Measurements from ENCODE around the gene CIB4.

The CIB4 gene

DNA sequence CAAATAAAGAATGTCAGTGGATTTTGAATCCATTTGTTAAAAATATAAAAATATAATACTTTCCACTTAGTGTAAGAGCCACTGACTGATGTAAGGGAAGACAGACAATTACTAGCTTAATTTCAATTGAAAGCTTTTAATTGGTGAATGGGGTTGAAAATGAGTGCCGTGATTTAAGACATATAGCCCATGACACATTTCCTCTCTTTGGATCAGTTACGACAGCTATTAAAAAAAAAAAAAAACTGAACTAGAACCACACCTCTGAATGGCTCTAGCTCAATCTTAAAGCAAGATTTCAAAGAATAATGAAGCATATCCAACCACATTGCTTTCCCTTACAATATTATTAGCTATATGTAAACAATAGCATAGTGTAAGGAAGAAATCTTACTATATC is 44.0 kb downstream of the CIB4 start:
- H3K27me3 ChIP-seq (replicated peaks; ENCODE audit: control insufficient read depth, insufficient read depth, low read length, poor library complexity, severe bottlenecking): peaks cover 7% of the 10 kb centered on the region
- no peaks in the 10 kb centered on the region for H3K9me3 ChIP-seq (ENCODE audit: control insufficient read depth, low read length)

DNA sequence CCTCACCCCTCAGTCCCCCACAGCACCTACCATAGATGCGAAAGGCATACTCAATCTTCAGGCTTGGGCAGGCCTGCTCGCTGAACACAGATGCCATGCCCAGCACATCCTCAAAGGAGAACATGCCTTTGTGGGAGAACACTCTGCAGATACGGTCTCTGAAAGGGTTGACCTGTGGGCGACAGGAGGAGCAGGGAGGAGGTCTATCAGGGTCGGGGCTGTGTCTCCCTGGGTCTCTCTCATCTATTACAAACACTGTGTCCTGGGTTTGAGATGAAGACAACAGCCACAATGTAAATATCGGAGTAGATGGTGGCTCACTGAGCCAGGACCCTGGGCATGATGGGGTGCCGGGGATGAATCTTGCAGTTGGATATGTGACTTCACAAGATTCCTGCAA is 46.0 kb downstream of the CIB4 start:
- H3K27ac ChIP-seq (ENCODE audit: insufficient read depth, low read length, poor library complexity, severe bottlenecking): no peak overlapping the region
- no peaks in the 10 kb centered on the region for H3K36me3 ChIP-seq (ENCODE audit: control insufficient read depth, insufficient read depth, low read length)
- peaks cover 7% of the 10 kb centered on the region for H3K27me3 ChIP-seq (replicated peaks; ENCODE audit: control insufficient read depth, insufficient read depth, low read length, poor library complexity, severe bottlenecking)
- no peak for DNase-seq
- no peak overlapping the region for H3K4me3 ChIP-seq (ENCODE audit: insufficient read depth, low read depth, low read length, poor library complexity, severe bottlenecking)
- no peaks in the 10 kb centered on the region for H3K9me3 ChIP-seq (ENCODE audit: control insufficient read depth, low read length)
- H3K4me1 ChIP-seq (ENCODE audit: control insufficient read depth, insufficient read depth, low read length, poor library complexity, severe bottlenecking): no peaks in the 10 kb centered on the region

More for the DNA sequence above, 44.0 kb downstream of the CIB4 start:
- H3K4me3 ChIP-seq (ENCODE audit: insufficient read depth, low read depth, low read length, poor library complexity, severe bottlenecking): no peak overlapping the region
- no peak for DNase-seq
- no peak overlapping the region for H3K27ac ChIP-seq (ENCODE audit: insufficient read depth, low read length, poor library complexity, severe bottlenecking)
- no peaks in the 10 kb centered on the region for H3K4me1 ChIP-seq (ENCODE audit: control insufficient read depth, insufficient read depth, low read length, poor library complexity, severe bottlenecking)
- no peaks in the 10 kb centered on the region for H3K36me3 ChIP-seq (ENCODE audit: control insufficient read depth, insufficient read depth, low read length)

DNA sequence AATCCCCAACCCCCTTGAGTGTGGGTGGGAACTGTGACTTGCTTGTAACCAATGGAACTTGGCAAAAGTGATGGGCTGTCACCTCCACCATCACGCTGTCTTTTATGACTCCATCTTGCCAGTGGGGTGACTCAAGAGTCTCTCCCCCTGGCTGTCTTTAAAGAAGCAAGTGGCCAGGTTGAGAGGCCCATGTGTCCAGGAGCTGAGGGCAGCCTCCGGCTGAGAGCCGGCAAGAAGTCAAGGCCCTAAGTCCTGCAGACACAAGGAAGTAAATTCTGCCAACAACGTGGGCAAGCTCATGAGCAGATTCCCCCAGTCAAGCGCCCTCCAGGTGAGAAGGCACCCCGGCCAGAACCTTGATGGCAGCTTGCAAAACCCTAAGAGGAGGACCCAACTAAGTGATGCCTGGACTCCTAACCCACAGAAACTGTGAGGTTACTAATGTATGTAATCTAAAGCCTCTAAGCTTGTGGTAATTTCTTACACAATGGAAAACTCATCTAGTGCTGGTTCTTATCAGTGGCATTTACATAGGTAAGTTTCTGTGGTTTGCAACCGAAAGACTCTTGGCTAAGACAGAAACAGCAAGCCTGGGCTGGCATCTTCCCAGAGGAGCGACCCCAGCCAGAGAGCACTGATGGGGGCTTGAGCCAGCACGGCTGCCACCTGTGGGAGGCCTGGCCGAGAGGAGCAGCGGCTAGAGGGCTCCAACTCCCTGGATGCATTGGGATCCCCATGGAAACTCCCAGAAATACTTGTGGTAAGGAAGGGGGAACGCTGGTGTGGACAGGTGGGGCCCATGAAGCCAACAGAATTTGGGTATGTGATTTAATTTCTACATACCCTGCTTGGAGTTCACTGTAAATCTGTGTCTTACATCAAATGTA is 49.3 kb downstream of the CIB4 start:
- Histone ChIP-seq H3K9me3 (ENCODE audit: control insufficient read depth, low read length) (no peaks in the 10 kb centered on the region), H3K27me3 (replicated peaks; ENCODE audit: control insufficient read depth, insufficient read depth, low read length, poor library complexity, severe bottlenecking) (peaks cover 7% of the 10 kb centered on the region), H3K27ac (ENCODE audit: insufficient read depth, low read length, poor library complexity, severe bottlenecking) (no peak overlapping the region), H3K4me3 (ENCODE audit: insufficient read depth, low read depth, low read length, poor library complexity, severe bottlenecking) (no peak overlapping the region), H3K4me1 (ENCODE audit: control insufficient read depth, insufficient read depth, low read length, poor library complexity, severe bottlenecking) (no peaks in the 10 kb centered on the region), H3K36me3 (ENCODE audit: control insufficient read depth, insufficient read depth, low read length) (no peaks in the 10 kb centered on the region)
- DNase-seq: no peak

DNA sequence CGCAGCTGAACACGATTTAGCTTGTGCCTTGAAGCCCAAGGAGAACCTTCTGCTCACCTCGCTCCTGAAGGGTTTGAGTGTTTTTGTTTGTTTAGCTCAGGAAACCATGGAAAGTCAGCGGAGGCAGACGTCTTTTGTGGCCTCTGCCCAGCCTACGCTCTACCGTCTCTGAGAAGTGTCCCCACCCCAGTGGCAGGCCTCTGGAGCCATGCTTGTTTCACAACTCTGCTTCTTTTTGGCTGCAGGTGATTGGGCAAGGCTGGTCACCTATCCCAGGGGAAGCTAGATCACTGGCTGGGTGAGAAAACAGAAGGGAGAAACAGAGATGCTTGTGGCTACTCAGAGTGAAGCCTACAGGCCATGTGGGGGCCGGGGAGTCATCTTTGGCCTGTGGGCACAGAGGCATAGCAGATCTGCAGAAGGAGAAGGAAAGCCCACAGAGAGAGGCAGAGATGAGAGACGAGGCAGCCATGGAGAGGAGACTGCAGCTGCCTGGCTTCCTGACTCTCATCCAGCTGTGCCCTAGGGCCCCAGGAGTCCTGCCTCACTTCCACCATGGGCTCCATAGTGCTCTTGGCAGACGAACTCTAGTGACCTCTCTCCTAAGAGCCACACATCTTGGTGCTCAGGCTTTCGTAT is 50.1 kb downstream of the CIB4 start:
- no peaks in the 10 kb centered on the region for H3K36me3 ChIP-seq (ENCODE audit: control insufficient read depth, insufficient read depth, low read length)
- H3K4me1 ChIP-seq (ENCODE audit: control insufficient read depth, insufficient read depth, low read length, poor library complexity, severe bottlenecking): no peaks in the 10 kb centered on the region
- no peak overlapping the region for H3K27ac ChIP-seq (ENCODE audit: insufficient read depth, low read length, poor library complexity, severe bottlenecking)
- no peak overlapping the region for H3K4me3 ChIP-seq (ENCODE audit: insufficient read depth, low read depth, low read length, poor library complexity, severe bottlenecking)
- peaks cover 10% of the 10 kb centered on the region for H3K27me3 ChIP-seq (replicated peaks; ENCODE audit: control insufficient read depth, insufficient read depth, low read length, poor library complexity, severe bottlenecking)
- H3K9me3 ChIP-seq (ENCODE audit: control insufficient read depth, low read length): no peaks in the 10 kb centered on the region
- DNase-seq: no peak

GRCh38 chr2:26590508-26590907 is 50.7 kb downstream of the CIB4 start:
- Histone ChIP-seq H3K9me3 (ENCODE audit: control insufficient read depth, low read length) (no peaks in the 10 kb centered on the region), H3K27ac (ENCODE audit: insufficient read depth, low read length, poor library complexity, severe bottlenecking) (no peak overlapping the region), H3K27me3 (replicated peaks; ENCODE audit: control insufficient read depth, insufficient read depth, low read length, poor library complexity, severe bottlenecking) (peaks cover 13% of the 10 kb centered on the region), H3K4me3 (ENCODE audit: insufficient read depth, low read depth, low read length, poor library complexity, severe bottlenecking) (no peak overlapping the region), H3K36me3 (ENCODE audit: control insufficient read depth, insufficient read depth, low read length) (no peaks in the 10 kb centered on the region), H3K4me1 (ENCODE audit: control insufficient read depth, insufficient read depth, low read length, poor library complexity, severe bottlenecking) (no peaks in the 10 kb centered on the region)
- no peak for DNase-seq

- no peaks in the 10 kb centered on the region for H3K36me3 ChIP-seq (ENCODE audit: control insufficient read depth, insufficient read depth, low read length)
- DNase-seq: no peak
- H3K4me1 ChIP-seq (ENCODE audit: control insufficient read depth, insufficient read depth, low read length, poor library complexity, severe bottlenecking): no peaks in the 10 kb centered on the region
- H3K4me3 ChIP-seq (ENCODE audit: insufficient read depth, low read depth, low read length, poor library complexity, severe bottlenecking): no peak overlapping the region
- H3K27me3 ChIP-seq (replicated peaks; ENCODE audit: control insufficient read depth, insufficient read depth, low read length, poor library complexity, severe bottlenecking): peaks cover 6% of the 10 kb centered on the region
- H3K27ac ChIP-seq (ENCODE audit: insufficient read depth, low read length, poor library complexity, severe bottlenecking): no peak overlapping the region
- no peaks in the 10 kb centered on the region for H3K9me3 ChIP-seq (ENCODE audit: control insufficient read depth, low read length)
Observed at GRCh38 chr2:26588576-26588975, 52.6 kb downstream of the CIB4 start.

- Histone ChIP-seq H3K27ac (ENCODE audit: insufficient read depth, low read length, poor library complexity, severe bottlenecking) (no peak overlapping the region), H3K9me3 (ENCODE audit: control insufficient read depth, low read length) (no peaks in the 10 kb centered on the region), H3K36me3 (ENCODE audit: control insufficient read depth, insufficient read depth, low read length) (no peaks in the 10 kb centered on the region), H3K27me3 (replicated peaks; ENCODE audit: control insufficient read depth, insufficient read depth, low read length, poor library complexity, severe bottlenecking) (peaks cover 6% of the 10 kb centered on the region), H3K4me3 (ENCODE audit: insufficient read depth, low read depth, low read length, poor library complexity, severe bottlenecking) (no peak overlapping the region), H3K4me1 (ENCODE audit: control insufficient read depth, insufficient read depth, low read length, poor library complexity, severe bottlenecking) (no peaks in the 10 kb centered on the region)
- no peak for DNase-seq
Observed at GRCh38 chr2:26587994-26588393, 53.2 kb downstream of the CIB4 start.

DNA sequence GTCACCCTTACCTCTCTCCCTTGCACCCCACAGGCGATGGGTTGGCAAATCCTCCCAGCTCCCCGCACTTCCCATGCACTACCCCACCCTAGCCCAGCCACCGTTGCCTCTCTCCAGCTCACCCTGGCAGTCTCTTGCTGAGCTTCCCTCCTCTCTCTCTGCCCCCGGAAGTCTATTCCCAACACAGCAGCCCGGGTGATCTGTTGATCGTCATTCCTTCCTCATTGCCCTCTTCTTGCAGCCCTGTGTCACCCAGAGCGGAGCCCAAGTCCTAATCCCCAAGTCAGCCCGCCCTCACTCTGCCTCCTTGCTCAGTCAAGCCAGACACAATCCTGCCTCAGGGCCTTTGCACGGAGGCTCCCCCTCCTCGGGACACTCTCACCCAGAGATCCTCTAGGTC is 55.2 kb downstream of the CIB4 start:
- no peak overlapping the region for H3K27ac ChIP-seq (ENCODE audit: insufficient read depth, low read length, poor library complexity, severe bottlenecking)
- no peak for DNase-seq
- no peaks in the 10 kb centered on the region for H3K36me3 ChIP-seq (ENCODE audit: control insufficient read depth, insufficient read depth, low read length)
- no peak overlapping the region for H3K4me3 ChIP-seq (ENCODE audit: insufficient read depth, low read depth, low read length, poor library complexity, severe bottlenecking)
- H3K27me3 ChIP-seq (replicated peaks; ENCODE audit: control insufficient read depth, insufficient read depth, low read length, poor library complexity, severe bottlenecking): peaks cover 6% of the 10 kb centered on the region
- no peaks in the 10 kb centered on the region for H3K4me1 ChIP-seq (ENCODE audit: control insufficient read depth, insufficient read depth, low read length, poor library complexity, severe bottlenecking)
- H3K9me3 ChIP-seq (ENCODE audit: control insufficient read depth, low read length): no peaks in the 10 kb centered on the region

DNA sequence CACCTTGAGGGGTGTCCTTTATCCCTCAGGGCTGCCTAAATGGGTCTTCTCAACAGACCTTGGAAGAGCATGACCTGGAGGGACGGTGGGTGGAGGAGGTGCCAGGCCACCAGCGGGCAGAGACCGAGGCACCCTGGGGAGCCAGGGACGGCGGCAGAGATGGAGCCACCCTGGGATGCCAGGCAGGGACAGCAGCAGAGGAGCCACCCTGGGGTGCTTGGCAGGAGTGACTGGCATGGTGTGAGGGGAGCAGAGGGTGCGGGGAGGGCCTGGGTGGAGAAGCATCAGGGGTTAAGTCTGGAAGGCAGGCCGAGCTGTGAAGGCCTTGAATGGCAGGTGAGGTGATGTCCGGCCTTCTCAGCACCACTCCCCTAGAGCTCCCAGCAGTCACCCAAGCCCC is 56.1 kb downstream of the CIB4 start:
- Histone ChIP-seq H3K27me3 (replicated peaks; ENCODE audit: control insufficient read depth, insufficient read depth, low read length, poor library complexity, severe bottlenecking) (peaks cover 6% of the 10 kb centered on the region), H3K4me3 (ENCODE audit: insufficient read depth, low read depth, low read length, poor library complexity, severe bottlenecking) (no peak overlapping the region), H3K4me1 (ENCODE audit: control insufficient read depth, insufficient read depth, low read length, poor library complexity, severe bottlenecking) (no peaks in the 10 kb centered on the region), H3K9me3 (ENCODE audit: control insufficient read depth, low read length) (no peaks in the 10 kb centered on the region), H3K36me3 (ENCODE audit: control insufficient read depth, insufficient read depth, low read length) (no peaks in the 10 kb centered on the region), H3K27ac (ENCODE audit: insufficient read depth, low read length, poor library complexity, severe bottlenecking) (no peak overlapping the region)
- DNase-seq: no peak

- DNase-seq: no peak
- no peaks in the 10 kb centered on the region for H3K36me3 ChIP-seq (ENCODE audit: control insufficient read depth, insufficient read depth, low read length)
- no peak overlapping the region for H3K4me3 ChIP-seq (ENCODE audit: insufficient read depth, low read depth, low read length, poor library complexity, severe bottlenecking)
- no peaks in the 10 kb centered on the region for H3K9me3 ChIP-seq (ENCODE audit: control insufficient read depth, low read length)
- H3K4me1 ChIP-seq (ENCODE audit: control insufficient read depth, insufficient read depth, low read length, poor library complexity, severe bottlenecking): no peaks in the 10 kb centered on the region
- peaks cover 6% of the 10 kb centered on the region for H3K27me3 ChIP-seq (replicated peaks; ENCODE audit: control insufficient read depth, insufficient read depth, low read length, poor library complexity, severe bottlenecking)
- no peak overlapping the region for H3K27ac ChIP-seq (ENCODE audit: insufficient read depth, low read length, poor library complexity, severe bottlenecking)
Observed at GRCh38 chr2:26584656-26585055, 56.5 kb downstream of the CIB4 start.
